PC-9 (cell line): Measurements from ENCODE around the gene ARSG. TPM values are rescaled to one million over a fixed set of nuclear protein-coding genes. Genes with fewer than 3 reads are reported as not detected.
"Not testable (repeated sequence)": the region's sequence is repeated elsewhere in the genome, so short reads cannot be mapped to it uniquely, and the experiment has no call there.

Experiments used
- BruUV-seq: library from RNA; stranded (reverse); fragments of 400-500 nt; replicated peaks from 2 replicates; lab custom pipeline; 2021; lab: Mats Ljungman, UMichigan
- CTCF ChIA-PET: fragments of 300-600 bp; sonication (Branson Sonifier 250); formaldehyde crosslinking; loops from one replicate; lab custom pipeline; 2022; ENCODE audit warnings: antibody characterized with exemption; lab: Charles Lee
- POLR2A ChIA-PET: fragments of 300-600 bp; sonication (Branson Sonifier 250); formaldehyde crosslinking; loops from one replicate; lab custom pipeline; 2022; ENCODE audit warnings: antibody characterized with exemption; ENCODE audit not compliant: unreplicated experiment; lab: Charles Lee
- DNase-seq, 2 experiments: peaks; one replicate each; pipeline versions ENCODE4 v3.0.0 to v3.0.0-alpha.2; 2015 to 2022; ENCODE audit warnings: mixed read lengths in 1 of 2
- H2AFZ ChIP-seq: fragments of 200-600 bp; sonication (generic); 2 replicates; pipeline ENCODE4 v1.8.1; 2017; ENCODE audit warnings: antibody characterized with exemption
- H3F3A ChIP-seq: fragments of 200-600 bp; sonication (generic); 2 replicates; pipeline ENCODE4 v1.8.1; 2017; ENCODE audit warnings: antibody characterized with exemption, mild to moderate bottlenecking, low read depth; ENCODE audit not compliant: insufficient read depth
- H3K27ac ChIP-seq: fragments of 200-600 bp; sonication (generic); 2 replicates; pipeline ENCODE4 v1.6.1; 2016; ENCODE audit warnings: mixed run types
- H3K27me3 ChIP-seq: fragments of 200-600 bp; sonication (generic); 2 replicates; pipeline ENCODE4 v1.6.1; 2016; ENCODE audit warnings: low read depth, mixed run types; ENCODE audit not compliant: insufficient read depth
- H3K36me3 ChIP-seq: fragments of 200-600 bp; sonication (generic); 2 replicates; pipeline ENCODE4 v1.6.1; 2016; ENCODE audit warnings: low read depth, mixed run types
- H3K4me1 ChIP-seq: fragments of 200-600 bp; sonication (generic); replicated peaks from 2 replicates; pipeline ENCODE4 v1.6.1; 2016; ENCODE audit warnings: mixed run types; ENCODE audit not compliant: insufficient read depth
- H3K4me2 ChIP-seq: fragments of 200-600 bp; sonication (generic); 2 replicates; pipeline ENCODE4 v1.6.1; 2017; ENCODE audit warnings: mixed run types
- H3K4me3 ChIP-seq: fragments of 200-600 bp; sonication (generic); 2 replicates; pipeline ENCODE4 v1.6.1; 2016; ENCODE audit warnings: mixed run types
- H3K79me2 ChIP-seq: fragments of 200-600 bp; sonication (generic); 2 replicates; pipeline ENCODE4 v1.6.1; 2017; ENCODE audit warnings: low read depth, mixed run types
- H3K9me2 ChIP-seq: fragments of 200-600 bp; sonication (generic); 2 replicates; pipeline ENCODE4 v1.8.1; 2017; ENCODE audit warnings: mild to moderate bottlenecking; ENCODE audit not compliant: insufficient read depth
- H3K9me3 ChIP-seq: fragments of 200-600 bp; sonication (generic); 2 replicates; pipeline ENCODE4 v1.8.1; 2016; ENCODE audit warnings: low read depth; ENCODE audit not compliant: insufficient read depth
- H4K20me1 ChIP-seq: fragments of 200-600 bp; sonication (generic); 2 replicates; pipeline ENCODE4 v1.8.1; 2017; ENCODE audit not compliant: insufficient read depth
- CTCF ChIP-seq: fragments of 200-600 bp; sonication (generic); conservative IDR thresholded peaks from 2 replicates; pipeline ENCODE4 v1.6.1; 2017; ENCODE audit warnings: mixed run types, antibody characterized with exemption, mild to moderate bottlenecking, moderate library complexity
- EZH2 ChIP-seq: fragments of 200-600 bp; sonication (generic); IDR thresholded peaks from 2 replicates; pipeline ENCODE4 v1.8.0; 2017; ENCODE audit warnings: antibody characterized with exemption, low read depth
- intact Hi-C: fragments of 100-400 bp; cut with micrococcal nuclease; formaldehyde crosslinking; loops from one replicate; pipeline ENCODE4 v1.10.0; 2022; ENCODE audit not compliant: unreplicated experiment
- total RNA-seq: library from RNA; stranded (reverse); gene quantifications from 2 replicates; pipeline ENCODE4 v1.2.3, GENCODE V29; 2021

ARSG gene
- total RNA-seq, 1 experiment from 2014 or later: 4.0 TPM

- no peaks in the 10 kb centered on the region for H3K4me1 ChIP-seq
- H3K27ac ChIP-seq: no peak overlapping the region
- ChIA-PET CTCF (no interaction called here), POLR2A (no interaction called here)
- TF ChIP-seq CTCF: no peak
- BruUV-seq: no TSS peak
- no peaks in the 10 kb centered on the region for H4K20me1 ChIP-seq
- no peak for DNase-seq
- intact Hi-C loops: no loop called here
- H3K36me3 ChIP-seq: no peaks in the 10 kb centered on the region
- H3K9me2 ChIP-seq: no peaks in the 10 kb centered on the region
- H3F3A ChIP-seq: no peaks in the 10 kb centered on the region
- no peaks in the 10 kb centered on the region; the same call in 1 of the 2 replicates for H3K9me3 ChIP-seq
- H3K27me3 ChIP-seq: no peaks in the 10 kb centered on the region
- H2AFZ ChIP-seq: no peak overlapping the region
- H3K79me2 ChIP-seq: no peaks in the 10 kb centered on the region
- no peak overlapping the region for H3K4me3 ChIP-seq
- no peak overlapping the region for H3K4me2 ChIP-seq
Measured at GRCh38 chr17:68273722-68274121, 17.6 kb upstream of the ARSG start.

DNA sequence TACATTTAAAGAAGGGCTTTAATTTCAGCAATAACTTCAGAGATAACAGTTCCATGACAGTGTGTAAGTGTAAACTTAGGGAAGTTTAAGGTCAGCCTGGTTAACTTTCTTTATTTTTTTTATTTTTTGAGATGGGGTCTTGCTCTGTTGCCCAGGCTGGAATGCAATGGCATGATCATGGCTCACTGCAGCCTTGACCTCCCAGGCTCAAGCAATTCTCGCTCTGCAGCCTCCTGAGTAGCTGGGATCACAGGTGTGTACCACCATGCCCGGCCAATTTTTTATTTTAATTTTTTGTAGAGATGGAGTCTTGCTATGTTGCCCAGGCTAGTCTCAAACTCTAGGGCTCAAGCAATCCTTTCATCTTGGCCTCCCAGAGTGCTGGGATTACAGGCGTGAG lies 15.0 kb upstream of the ARSG start:
- H3K4me3 ChIP-seq, intact Hi-C loops, H4K20me1 ChIP-seq, H3K4me1 ChIP-seq, H3K4me2 ChIP-seq, H3K27ac ChIP-seq, CTCF ChIA-PET, H3K36me3 ChIP-seq, H2AFZ ChIP-seq, DNase-seq, H3K27me3 ChIP-seq, POLR2A ChIA-PET, BruUV-seq, H3K9me3 ChIP-seq, H3K9me2 ChIP-seq, H3K79me2 ChIP-seq, H3F3A ChIP-seq: not testable (repeated sequence)

- no peak for DNase-seq
- H3K27ac ChIP-seq: no peak overlapping the region
- BruUV-seq: no TSS peak
- H4K20me1 ChIP-seq: no peaks in the 10 kb centered on the region
- H3K27me3 ChIP-seq: no peaks in the 10 kb centered on the region
- POLR2A ChIA-PET: no interaction called here
- H2AFZ ChIP-seq: no peak overlapping the region
- intact Hi-C loops: no loop called here
- H3F3A ChIP-seq: no peaks in the 10 kb centered on the region
- no peaks in the 10 kb centered on the region; the same call in 1 of the 2 replicates for H3K9me3 ChIP-seq
- H3K4me1 ChIP-seq: no peaks in the 10 kb centered on the region
- no peaks in the 10 kb centered on the region for H3K9me2 ChIP-seq
- no peaks in the 10 kb centered on the region for H3K79me2 ChIP-seq
- H3K4me2 ChIP-seq: no peak overlapping the region
- H3K36me3 ChIP-seq: no peaks in the 10 kb centered on the region
- H3K4me3 ChIP-seq: no peak overlapping the region
- TF ChIP-seq EZH2 (no peak), CTCF (no peak)
- CTCF ChIA-PET: interaction anchor here (0.5 kb wide), 1 partner anchor 578 kb away, joined by 16 read pairs; no protein-coding TSS in a partner anchor
Measured at GRCh38 chr17:68277807-68278206, 13.5 kb upstream of the ARSG start.

DNA sequence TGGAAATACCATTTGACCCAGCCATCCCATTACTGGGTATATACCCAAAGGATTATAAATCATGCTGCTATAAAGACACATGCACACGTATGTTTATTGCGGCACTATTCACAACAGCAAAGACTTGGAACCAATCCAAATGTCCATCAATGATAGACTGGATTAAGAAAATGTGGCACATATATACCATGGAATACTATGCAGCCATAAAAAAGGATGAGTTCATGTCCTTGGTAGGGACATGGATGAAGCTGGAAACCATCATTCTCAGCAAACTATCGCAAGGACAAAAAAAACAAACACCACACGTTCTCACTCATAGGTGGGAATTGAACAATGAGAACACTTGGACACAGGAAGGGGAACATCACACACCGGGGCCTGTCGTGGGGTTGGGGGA lies 9.3 kb upstream of the ARSG start:
- BruUV-seq, intact Hi-C loops, H3K4me2 ChIP-seq, H3K79me2 ChIP-seq, POLR2A ChIA-PET, H3K9me3 ChIP-seq, H3K4me3 ChIP-seq, H3K36me3 ChIP-seq, H2AFZ ChIP-seq, H3K4me1 ChIP-seq, H4K20me1 ChIP-seq, H3K27ac ChIP-seq, H3F3A ChIP-seq, H3K9me2 ChIP-seq, DNase-seq, H3K27me3 ChIP-seq: not testable (repeated sequence)
- CTCF ChIA-PET: interaction anchor here (0.6 kb wide), 1 partner anchor 101 kb away, joined by 3 read pairs; no protein-coding TSS in a partner anchor
